ENCODE data around the gene PROS1.
"Not testable (repeated sequence)": the region's sequence is repeated elsewhere in the genome, so short reads cannot be mapped to it uniquely, and the experiment has no call there.

- TF ChIP-seq CTBP2 (IDR thresholded peaks at IDR 0.05; ENCODE audit: borderline replicate concordance, insufficient read depth, insufficient read length, low read length); CTCF (IDR thresholded peaks at IDR 0.05; ENCODE audit: control extremely low read depth in 1 of 3, insufficient read depth in 1 of 3, low read depth in 1 of 3, low read length in 3 of 3); POLR2A (IDR thresholded peaks at IDR 0.05; ENCODE audit: control extremely low read depth in 1 of 2, low read depth in 2 of 2, low read length in 2 of 2); ATF3 (IDR thresholded peaks at IDR 0.05; ENCODE audit: insufficient read depth, low read depth, low read length); NRF1 (IDR thresholded peaks at IDR 0.05; ENCODE audit: low read depth, low read length); TAF7 (optimal IDR thresholded peaks at IDR 0.05; ENCODE audit: borderline replicate concordance, low read depth, low read length); CREB1 (IDR thresholded peaks at IDR 0.05); TCF12 (IDR thresholded peaks at IDR 0.05; ENCODE audit: low read depth, low read length); MAFK (IDR thresholded peaks at IDR 0.05; ENCODE audit: low read depth, low read length); RBBP5 (IDR thresholded peaks at IDR 0.05; ENCODE audit: borderline replicate concordance, low read depth, low read length); POLR2AphosphoS5 (IDR thresholded peaks at IDR 0.05; ENCODE audit: low read depth, low read length): not testable (repeated sequence)
These were observed 23.7 kb downstream of the PROS1 start for GRCh38 chr3:93949958-93950357.
